Left cardiac atrium (tissue), 4 donors: Measurements from ENCODE around the gene INSL4. TPM values are rescaled to one million over a fixed set of nuclear protein-coding genes. Genes with fewer than 3 reads are reported as not detected.

Source experiments
- ATAC-seq, 2 donors: fragments of 200-7000 bp; cut with Tn5 transposase; one replicate each; pipeline ENCODE4 v1.9.1; 2020; ENCODE audit warnings: mild to moderate bottlenecking in 2 of 2, moderate library complexity in 2 of 2
- DNase-seq: peaks from one replicate; pipeline ENCODE4 v3.0.0-alpha.2; 2020
- intact Hi-C, 2 donors: fragments of 100-400 bp; cut with DNase I; formaldehyde crosslinking; loops; one replicate each; pipeline versions ENCODE4 v1.14.1 to v1.15.1; 2022 to 2023
- long read RNA-seq: library from polyadenylated mRNA; unstranded; transcript quantifications from one replicate; pipeline ENCODE4 v2.0.0, GENCODE V29; 2021
- total RNA-seq, 2 donors: library from RNA; stranded (reverse); fragmentation: NEBNext Ultra II Directional; extraction: Animal tissue kit (Norgen Biotek cat#: 25700); gene quantifications; one replicate each; pipeline ENCODE4 v1.2.1, GENCODE V29; 2021
- donor health status: DM: no; HTN: yes; CAD: no.
- donor health status: DM: no; HTN: yes; CAD: no; lungs with severe emphysema.
- donor health status: DM: yes; HTN: yes; CAD: no.
- donor health status: Dilated cardiomyopathy.

Gene INSL4
- total RNA-seq: not detected
- long read RNA-seq: 0 reads

DNA sequence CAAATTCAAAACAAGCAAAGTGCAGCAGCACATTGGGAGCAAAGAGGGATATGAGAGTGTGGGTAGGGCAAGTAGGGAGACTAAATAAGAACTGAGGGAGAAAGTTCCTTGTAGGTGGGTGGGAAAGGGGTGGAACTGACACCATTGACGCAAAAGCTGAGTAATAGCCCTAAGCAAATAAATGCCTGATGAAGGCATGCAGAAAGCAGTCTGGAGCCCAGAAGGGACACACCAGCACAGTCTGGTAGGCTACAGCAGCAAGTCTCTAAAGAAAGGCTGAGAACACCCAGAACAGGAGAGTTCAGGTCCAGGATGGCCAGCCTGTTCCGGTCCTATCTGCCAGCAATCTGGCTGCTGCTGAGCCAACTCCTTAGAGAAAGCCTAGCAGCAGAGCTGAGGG is at the start of gene INSL4:
TSS of gene INSL4 (plus strand) at position 208 of the 400 bp plus-strand sequence. CDS start at position 313, 105 bp downstream.
- intact Hi-C loops: no loop called here
- DNase-seq: no peak
- ATAC-seq: no peak

DNA sequence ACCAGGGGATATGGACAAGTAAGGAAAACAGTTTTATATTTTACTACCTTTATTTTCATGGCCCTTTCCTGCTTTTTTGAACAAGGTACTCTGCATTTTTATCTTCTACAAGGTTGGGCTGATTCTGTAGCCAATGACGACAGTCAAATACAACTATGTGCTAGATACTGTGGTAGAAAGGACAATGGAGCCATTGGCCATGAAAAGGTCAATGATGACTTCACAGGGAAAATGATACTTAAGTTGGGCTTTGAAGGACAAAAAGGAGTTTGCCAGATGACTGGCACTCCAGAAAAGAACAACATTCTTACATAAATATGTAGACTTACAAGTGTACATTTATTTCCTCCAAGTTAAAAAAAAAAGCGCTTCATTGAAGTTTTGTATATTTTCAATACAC is 46.4 kb upstream of the INSL4 start:
- intact Hi-C loops: loop anchor here in 1 of 2 donors (5.0 kb wide), 2 partner anchors 253 to 403 kb away; partner anchors contain the start of gene PLGRKT
- DNase-seq: no peak

DNA sequence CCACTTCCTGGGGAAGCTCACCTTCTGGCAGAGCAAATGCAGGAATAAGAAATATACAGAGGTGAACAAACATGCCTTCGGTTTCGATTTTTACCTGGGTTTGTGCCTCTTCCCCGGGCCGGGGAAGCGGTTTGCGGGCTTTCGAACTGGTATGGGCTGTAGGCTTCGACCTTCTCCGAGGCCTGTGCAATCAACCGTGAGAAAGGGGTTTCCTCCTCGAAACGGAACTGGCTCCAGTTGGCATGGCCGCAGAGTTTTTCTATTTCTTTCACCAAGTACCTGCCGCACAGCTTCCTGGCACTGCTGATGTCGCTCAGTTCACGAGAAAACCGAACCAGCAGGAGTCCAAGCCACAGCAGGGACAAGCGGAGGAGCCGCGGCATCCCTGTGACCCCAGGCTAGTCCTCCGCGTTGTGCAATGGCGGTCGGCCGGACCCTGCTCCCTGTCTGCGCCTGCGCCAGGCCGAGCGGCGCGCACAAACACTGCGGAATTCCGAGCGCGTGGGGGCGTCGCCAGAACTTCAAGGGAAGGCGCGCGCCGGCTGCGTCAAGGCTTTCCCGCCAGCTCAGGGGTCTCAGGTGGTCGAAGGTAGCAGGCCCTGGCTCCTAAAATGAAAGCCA is 45.9 kb upstream of the INSL4 start, which contains the start of gene INSL6:
TSS of gene INSL6 (minus strand) at position 420 of the 621 bp plus-strand sequence. CDS start at position 383, 37 bp downstream.
- DNase-seq (no peak), ATAC-seq (no peak)
- intact Hi-C loops: loop anchor here in 1 of 2 donors (5.0 kb wide), 2 partner anchors 252 to 402 kb away; partner anchors contain the start of gene PLGRKT

More for the DNA sequence above, 46.4 kb upstream of the INSL4 start:
- ATAC-seq: no peak

DNA sequence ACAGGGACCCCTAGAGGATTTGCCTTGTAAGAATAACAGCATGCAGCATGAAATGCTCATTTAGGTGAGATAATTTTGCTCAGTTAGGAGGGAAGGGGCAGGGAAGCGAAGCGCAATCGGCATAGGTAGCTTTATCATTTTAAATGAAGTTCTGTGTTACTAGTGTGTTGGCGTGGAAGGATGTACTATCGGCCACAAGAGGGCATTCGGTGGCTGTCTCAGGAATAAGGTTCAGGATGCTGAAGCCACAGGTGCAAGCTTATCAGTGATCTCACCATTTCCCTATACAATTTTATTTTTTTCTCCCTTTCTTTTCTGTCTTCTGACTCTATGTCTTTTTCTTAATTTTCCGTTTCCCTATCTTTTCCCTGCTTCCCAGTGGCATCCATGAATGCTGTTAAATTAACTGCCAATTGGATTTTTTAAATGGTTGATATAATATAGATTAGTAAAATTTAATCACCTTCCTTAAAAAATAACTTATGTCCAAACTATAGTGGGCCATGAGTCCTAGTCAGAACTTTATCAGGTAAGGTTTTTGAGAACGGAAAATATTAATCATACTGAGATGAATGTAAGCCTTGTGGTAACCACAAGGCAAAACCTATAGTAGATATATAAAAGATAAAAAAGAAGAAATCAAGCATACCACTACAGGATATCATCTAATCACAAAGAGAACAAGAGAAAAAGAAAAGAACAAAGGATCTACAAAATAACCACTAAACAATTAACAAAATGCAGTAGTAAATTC is 44.6 kb upstream of the INSL4 start:
- ATAC-seq: peak; percentile 67
- peak; percentile 46 for DNase-seq
- intact Hi-C loops: loop anchor here in 1 of 2 donors (2.0 to 5.0 kb wide), 3 partner anchors 251 to 414 kb away; partner anchors contain the start of gene PLGRKT

DNA sequence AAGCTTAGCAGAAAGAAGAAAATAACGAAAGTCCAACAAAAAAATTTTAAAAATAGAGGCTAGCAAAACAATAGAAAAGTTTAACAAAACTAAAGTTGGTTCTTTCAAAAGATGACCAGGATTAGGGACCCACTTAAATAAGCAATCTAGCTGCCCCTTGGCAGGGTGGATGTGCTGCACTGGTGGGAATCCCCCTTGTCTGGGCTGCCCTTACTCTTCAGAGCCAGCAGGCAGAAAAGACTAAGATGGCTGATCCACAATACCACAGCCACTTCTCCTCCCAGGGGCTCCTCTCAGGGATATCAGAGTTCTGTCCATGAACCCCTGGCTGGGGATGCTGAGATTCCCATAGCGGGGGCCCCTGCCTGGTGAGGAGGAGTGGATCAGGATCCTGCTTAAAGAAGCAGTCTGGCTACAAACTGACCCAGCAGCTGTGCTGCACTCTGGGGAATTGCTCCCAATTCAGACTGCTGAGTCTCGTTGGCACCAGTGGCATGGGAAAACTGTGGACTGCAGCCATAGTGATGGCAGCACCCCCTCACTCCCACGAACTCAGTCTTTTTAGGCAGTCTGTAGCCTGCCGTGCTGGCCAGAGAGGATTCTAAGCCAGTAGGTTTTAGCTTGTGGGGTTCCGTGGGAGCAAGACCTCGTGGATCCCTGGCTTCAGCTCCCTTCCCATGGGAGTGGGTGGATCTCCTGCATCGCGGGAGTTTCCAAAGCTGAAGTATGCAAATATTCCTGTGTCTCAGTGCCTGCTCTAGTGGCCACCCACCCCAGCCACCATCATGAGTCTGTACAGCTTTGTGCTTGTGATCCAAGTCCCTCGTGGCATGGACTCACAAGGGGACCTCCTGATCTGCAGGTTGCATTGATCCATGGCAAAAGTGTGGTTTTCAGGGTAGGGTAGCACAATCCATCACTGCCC is 42.9 kb upstream of the INSL4 start:
- DNase-seq (no peak), ATAC-seq (no peak)
- intact Hi-C loops: loop anchor here in 1 of 2 donors (5.0 kb wide), 2 partner anchors 249 to 399 kb away; partner anchors contain the start of gene PLGRKT

DNA sequence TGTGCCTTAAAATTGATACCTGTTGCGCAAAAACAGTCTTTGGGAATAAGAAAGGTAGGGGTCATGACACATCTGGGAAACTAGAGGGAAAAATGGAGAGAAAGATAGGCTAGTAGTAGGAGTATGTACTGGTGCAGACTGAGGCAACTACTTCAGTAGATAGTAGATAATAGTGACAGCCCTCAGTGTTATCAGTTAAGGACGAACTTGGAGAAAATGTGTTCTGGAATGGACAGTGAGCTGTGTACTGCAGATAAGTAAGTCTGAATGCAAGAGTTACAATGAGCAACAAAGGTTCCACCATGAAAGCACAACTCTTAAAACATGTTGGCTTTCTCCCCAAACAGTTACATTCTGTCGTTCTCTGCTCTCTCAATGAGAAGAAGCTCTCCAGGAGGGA is 39.2 kb upstream of the INSL4 start:
- no peak for DNase-seq
- no peak for ATAC-seq
- intact Hi-C loops: no loop called here

DNA sequence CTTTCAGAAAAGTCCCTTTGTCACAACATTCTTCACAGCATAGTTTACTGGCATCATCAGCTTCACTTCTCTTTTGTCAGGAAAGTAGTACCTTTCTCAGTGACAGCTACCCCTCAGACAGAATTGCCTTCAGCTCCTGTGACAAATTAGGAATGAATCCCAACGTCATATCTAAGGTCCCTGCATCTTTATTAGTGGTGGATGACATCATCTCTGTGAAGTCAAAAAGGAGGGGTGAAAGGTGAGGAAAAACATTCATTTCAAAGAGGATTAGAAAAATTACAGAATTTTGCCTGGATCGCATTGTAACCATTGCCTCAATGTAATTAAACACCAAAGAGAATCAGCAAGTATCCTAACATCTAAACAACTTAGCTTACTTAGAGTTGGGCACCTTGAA is 37.9 kb upstream of the INSL4 start:
- ATAC-seq (no peak), DNase-seq (no peak)
- intact Hi-C loops: no loop called here

DNA sequence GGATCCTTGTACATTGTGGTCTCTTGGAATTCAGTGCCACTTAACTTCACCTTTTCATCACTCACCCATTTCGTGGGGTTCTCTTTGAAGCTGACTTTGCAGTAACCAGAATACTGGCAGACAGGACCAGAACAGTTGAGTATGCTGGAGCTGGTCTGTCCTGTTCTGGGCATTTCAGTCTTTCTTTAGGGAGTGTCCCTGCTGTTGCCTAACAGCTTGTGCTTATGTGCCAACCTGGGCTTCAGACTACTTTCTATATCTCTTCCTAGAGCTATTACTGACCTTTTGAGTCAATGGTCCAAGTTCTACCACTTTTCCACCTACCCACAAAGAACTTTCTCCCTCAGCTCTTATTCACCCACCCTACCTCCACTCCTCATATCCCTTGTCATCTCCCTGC is 35.8 kb upstream of the INSL4 start:
- intact Hi-C loops: no loop called here
- ATAC-seq: no peak

DNA sequence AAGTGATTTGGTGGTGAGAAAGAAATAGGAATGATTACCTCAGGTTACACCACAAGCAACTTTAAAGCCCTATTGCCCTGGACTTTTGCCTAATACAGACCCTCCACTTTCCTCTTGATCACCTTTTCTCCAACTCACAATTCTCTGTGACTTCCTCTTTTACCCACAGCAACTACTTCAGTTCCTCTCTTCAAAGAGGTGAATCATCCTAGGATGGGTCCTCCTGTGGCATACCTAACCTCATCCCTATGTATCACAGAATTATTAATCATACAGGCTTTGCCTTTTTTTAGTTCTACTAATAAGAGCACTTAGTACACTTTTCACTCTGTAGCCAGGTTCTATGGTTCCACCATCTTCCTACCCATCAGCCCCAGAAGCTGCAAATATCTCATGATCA is 26.1 kb upstream of the INSL4 start:
- intact Hi-C loops: no loop called here
- ATAC-seq: no peak
- DNase-seq: no peak

More for the DNA sequence above, 35.8 kb upstream of the INSL4 start:
- DNase-seq: no peak

DNA sequence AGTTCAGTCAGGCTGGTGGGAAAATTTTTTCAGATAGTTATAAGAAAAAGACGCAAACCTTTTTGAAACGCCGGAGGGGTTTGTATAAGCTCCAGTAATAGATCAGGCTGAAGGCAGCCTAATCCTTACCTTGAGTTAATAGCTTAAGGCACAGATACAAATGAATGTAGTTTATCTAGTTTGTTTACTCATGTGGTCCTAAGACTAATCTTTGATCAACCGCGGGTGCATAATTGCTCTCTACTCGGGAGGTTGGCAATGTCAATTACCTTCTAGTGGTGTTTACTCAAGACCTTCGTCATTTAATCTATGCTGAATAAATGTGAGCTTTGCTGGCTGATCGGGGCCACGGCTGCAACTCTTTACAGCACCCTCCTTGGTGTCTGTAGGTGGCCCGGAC is 665 bp upstream of the INSL4 start:
- DNase-seq: no peak
- no peak for ATAC-seq
- intact Hi-C loops: no loop called here

DNA sequence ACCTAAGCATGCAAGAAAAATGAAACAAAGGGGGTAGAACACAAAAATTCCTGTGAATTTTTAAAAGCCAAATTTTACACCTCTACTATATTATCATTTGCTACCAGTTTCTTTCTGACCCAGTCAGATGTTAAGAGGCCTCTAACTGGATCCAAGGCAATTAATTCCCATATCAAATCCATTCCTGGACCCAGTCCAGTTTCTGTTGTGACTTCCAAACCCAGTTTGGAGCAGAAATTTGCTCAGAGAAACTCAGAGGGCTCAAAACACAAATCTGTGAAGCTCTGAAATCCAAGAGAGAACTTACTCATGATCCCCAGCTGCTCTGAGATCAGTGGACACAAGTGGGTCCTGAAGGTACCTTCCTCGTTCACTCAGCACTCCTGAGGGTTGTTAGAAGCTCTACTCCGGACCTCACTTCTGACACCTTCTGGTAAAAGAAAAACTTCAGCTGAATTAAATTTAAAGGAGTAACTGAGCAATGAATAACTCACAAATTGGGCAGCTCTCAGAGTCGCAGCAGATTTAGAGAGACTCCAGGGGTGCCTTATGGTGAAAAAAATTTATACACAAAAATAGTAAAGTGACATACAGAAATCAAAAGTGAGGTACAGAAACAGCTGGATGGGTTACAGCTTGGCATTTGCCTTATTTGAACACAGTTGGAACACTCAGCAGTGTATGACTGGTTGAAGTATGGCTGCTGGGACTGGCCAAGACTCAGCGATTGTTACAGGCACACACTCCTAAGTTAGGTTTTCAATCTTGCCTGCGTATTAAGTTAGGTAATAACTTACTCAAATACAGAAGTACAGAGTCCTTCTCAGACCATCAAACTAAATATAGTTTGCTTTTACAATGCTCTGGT is 32.4 kb downstream of the INSL4 start:
- intact Hi-C loops: no loop called here
- no peak for ATAC-seq
- no peak for DNase-seq

DNA sequence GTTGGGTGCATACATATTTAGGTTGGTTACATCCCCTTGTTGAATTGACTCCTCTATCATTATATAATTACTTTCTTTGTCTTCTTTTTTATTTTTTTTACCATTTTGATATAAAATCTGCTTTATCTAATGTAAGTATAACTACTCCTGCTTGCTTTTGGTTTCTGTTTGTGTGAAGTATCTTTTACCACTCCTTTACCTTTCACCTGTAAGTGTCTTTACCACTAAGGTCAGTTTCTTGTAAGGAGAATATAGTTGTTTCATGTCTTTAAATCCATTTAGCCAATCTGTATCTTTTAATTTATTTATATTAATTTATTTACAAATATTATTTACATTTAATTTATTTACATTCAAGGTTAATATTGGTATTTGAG is 33.0 kb downstream of the INSL4 start:
- no peak for ATAC-seq
- no peak for DNase-seq
- intact Hi-C loops: no loop called here

DNA sequence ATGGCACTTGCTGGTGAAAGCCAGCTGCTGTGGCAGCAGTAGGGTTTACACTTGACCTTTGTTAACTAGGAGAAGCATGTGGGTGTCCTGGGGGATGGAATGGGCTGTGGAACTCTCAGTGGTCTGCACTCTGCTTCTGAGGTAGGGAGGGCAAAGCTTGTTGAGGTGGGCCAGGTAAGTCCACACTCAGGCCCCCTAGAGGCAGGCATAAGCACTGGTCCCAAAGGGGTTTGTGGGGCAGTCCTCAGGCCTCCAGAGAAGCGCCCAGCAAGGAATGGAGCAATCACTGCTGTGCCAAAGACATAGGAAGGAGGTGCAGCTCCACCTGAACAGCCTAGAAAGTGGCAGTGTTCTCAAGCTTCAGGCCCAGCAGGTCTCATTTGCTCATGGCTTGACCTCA is 34.7 kb downstream of the INSL4 start:
- ATAC-seq (no peak), DNase-seq (no peak)
- intact Hi-C loops: no loop called here

DNA sequence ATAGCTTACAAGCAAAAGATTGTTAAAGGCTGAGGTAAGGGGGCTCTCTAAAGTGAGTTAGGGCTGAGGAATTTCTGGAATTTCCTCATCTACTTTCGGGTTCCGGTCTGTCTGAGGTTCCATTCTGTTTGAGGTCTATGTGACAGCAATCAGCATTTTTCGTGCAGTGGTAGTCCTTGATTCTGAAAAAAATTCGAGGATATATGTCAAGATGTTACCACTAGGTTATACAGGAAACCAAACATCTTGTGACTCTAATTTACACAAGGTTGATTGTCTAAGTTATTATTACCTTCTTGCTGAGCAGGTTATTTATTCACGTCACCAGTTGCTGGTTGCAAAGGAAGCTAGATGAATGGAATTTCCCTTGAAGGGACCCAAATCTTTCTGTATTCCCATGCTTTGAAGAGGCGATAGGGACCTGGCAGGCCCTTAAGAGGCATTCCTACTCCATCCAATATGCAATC is 38.1 kb downstream of the INSL4 start:
- intact Hi-C loops: no loop called here
- no peak for DNase-seq
- ATAC-seq: no peak

DNA sequence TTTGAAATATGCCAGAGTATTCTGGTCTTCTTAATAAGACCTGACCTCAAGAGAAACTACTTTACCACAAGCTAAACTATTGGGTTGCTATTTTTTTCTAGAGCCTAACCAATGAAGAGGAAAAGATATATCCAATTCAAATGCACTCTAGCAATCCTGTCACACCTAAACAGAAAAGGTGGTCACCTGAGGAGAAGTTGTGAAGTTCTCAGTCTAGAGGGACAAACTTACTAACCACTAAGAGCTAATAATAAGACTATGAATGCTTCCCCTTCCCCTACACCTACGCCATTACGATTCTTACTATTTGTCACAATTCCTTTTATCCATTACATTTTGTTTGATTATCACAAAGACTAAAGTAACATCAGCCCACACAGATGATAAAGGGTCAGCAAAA is 43.6 kb downstream of the INSL4 start:
- no peak for ATAC-seq
- DNase-seq: no peak
- intact Hi-C loops: no loop called here

DNA sequence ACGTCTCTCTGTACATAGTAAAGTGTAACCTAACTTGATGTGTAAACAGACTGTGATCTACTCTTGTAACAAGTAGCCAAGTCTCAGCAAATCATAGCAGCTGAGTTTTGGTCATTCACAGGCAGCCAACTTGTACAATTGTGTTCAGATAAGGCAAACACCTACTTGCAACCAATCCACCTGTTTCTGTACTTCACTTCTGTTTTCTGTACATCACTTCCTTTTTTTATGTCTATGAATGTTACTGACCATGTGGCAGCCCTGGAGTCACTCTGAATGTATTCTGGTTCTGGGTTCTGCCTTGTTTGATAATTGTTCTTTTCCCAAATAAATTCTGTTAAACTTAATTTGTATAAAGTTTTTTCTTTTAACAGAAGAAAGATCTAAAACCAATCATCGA is 47.3 kb downstream of the INSL4 start:
- DNase-seq (no peak), ATAC-seq (no peak)
- intact Hi-C loops: no loop called here
